Stimulated activated CD8-positive, alpha-beta memory T cell treated with anti-CD3 and anti-CD28 coated beads, Interleukin-12 subunit alpha, Interleukin-12 subunit beta, amount 100 ng/mL, for 24 hours (primary cell): ENCODE data around the gene SDHAF1.
"Not testable (repeated sequence)": the region's sequence is repeated elsewhere in the genome, so short reads cannot be mapped to it uniquely, and the experiment has no call there.

Experiments
- DNase-seq: peaks from one replicate; pipeline ENCODE4 v3.0.0-alpha.2; 2020; ENCODE audit errors: extremely low read depth

The SDHAF1 gene

GRCh38 chr19:36014012-36014924, 19.3 kb downstream of the SDHAF1 start, which contains the start of gene ALKBH6:
Gene ALKBH6 (minus strand): TSS chr19:36014213. CDS start chr19:36013397, 816 bp downstream.
- peak; percentile 100 for DNase-seq

DNA sequence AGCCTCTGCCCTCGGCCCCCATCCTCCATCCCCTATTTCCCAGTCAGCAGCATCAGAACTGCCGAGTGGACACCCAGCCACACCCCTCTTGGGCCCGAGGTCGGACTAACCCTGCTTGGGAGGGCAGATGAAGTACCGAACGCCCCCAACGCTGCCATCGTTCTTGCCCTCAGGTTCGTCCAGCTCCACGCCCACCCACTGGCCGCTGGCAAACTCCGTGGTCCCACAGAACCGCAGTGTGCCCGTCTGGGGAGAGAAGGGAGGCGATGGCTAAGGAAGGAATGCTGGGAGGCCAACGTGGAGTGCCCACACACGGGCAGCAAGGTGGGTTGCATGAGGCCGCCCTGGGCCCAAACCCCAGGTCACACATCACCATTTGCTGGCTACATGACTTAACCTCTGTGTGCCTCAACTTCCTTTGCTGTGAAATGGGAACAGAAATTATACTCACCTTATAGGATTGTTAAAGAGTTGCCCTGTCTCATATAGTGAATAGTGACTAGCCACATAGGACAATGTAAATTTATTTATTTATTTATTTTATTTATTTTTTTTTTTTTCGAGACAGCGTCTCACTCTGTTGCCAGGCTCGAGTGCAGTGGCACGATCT, 24.2 kb downstream of the SDHAF1 start:
- no peak for DNase-seq

GRCh38 chr19:36023432-36023831, 28.4 kb downstream of the SDHAF1 start:
- DNase-seq = no peak

DNA sequence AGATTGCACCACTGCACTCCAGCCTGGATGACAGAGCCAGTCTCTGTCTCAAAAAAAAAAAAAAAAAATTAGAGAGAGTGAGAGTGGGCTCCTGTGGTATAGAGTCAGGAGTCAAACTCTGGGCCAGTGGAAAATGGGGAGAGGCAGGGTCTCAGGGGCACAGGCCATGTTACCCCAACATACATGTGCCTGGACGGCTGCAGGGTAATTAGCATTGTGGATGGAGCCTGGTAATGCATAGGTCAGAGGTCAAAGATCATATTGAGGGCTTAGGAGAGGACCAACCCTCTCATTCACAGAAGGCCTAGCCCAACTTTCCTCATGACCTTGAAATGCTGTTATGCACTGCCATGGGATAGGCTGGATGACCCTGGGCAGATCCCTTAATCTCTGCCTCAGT, 30.6 kb downstream of the SDHAF1 start:
- DNase-seq = no peak

GRCh38 chr19:36026091-36026876, 31.3 kb downstream of the SDHAF1 start:
- no peak for DNase-seq

GRCh38 chr19:36027696-36028095, 32.7 kb downstream of the SDHAF1 start:
- DNase-seq = no peak

DNA sequence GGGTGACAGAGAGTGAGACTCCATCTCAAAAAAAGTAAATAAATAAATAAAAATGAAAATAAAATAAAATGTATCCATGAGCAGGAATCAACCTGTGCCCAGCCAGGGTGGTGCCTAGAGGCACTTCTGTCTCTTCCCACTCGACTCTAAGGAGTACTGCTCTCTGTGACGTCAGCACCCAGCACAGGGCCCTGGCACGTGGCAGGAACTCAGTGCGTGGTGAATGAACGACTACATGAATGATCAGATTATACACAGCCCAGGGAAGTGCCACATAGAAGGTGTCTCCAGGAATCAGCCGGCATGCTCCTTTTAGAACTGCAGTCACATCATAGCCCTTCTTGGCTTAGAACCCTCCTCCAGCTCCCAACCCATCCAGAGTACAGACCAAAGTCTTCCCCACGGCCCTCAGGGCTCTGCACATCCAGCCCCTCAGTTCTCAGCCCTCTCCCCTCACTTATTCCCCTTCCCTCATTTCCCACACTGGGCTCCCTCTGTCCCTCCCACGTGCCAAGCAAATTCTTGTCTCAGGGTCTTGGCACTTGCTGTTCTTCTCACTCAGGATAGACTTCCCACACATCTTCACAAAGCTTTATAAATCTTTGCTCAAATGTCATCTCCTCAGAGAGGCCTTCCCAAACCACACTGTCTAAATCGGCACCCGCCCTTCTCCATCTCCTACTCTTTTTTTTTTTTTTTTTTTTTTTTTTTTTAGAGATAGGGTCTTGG, 33.5 kb downstream of the SDHAF1 start:
- no peak for DNase-seq

GRCh38 chr19:36030264-36031148, 35.5 kb downstream of the SDHAF1 start:
- DNase-seq = no peak

GRCh38 chr19:36031308-36031707, 36.3 kb downstream of the SDHAF1 start:
- no peak for DNase-seq

DNA sequence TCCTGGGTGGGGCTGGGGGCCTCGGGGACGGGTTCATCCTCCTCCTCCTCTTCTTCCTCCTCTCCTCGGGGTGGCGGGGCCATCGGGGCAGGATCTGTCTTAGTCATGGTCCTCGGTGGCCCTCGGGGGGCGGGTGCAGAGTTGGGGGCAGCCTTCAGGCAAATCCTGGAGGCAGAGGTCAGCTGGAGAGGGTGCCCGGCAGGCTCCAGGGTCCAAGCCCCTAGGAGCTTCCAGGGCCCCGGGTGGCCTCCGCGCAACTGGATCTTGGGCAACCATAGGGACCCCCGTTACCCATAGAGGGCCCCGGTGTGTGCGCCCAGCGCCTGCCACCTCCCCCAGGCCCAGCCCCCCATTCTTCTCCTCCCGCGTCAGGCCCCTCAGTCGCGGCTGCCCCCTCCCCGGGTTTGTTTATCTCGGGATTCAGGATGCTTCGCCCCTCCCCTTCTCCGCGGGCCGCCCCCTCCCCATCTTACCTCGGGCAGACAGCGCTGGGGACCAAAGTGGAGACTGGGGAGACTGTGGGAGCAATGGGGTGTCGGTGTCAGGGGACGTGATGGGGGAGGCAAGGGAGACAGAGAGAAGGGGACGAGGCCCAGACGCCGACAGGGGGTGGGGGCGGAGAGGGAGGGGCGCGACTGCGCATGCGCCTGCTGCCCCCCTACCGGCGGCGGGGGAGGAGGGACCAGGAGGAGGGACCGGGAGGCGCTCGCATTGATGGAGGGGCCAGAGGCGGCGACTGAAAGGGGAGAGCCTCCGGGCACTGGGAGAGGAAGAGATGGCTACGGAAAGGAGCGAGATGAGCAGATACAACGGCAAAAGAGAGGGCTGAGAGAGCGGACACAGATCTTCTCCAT, 37.5 kb downstream of the SDHAF1 start, which contains the start of gene CLIP3:
Gene CLIP3 (minus strand): TSS at position 623 of the 854 bp plus-strand sequence. CDS start 516 bp downstream, at position 107.
- DNase-seq = no peak

- no peak for DNase-seq
Measured at GRCh38 chr19:36040495-36040894, 45.5 kb downstream of the SDHAF1 start.

DNA sequence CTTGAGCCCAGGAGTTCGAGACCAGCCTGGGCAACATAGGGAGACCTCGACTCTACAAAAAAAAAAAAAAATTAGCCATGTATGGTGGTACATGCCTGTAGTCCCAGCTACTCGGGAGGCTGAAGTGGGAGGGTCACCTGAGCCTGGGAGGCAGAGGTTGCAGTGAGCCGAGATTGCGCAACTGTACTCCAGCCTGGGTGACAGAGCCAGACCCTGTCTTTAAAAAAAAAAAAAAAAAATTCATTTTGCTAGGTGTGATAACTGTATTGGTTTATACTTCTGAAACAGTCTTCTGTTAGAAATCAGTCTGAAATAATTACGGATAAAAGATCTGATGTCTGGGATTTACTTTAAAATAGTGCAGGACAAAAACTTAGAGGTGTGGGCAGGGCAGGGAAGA, 46.1 kb downstream of the SDHAF1 start:
- not testable (repeated sequence) for DNase-seq

DNA sequence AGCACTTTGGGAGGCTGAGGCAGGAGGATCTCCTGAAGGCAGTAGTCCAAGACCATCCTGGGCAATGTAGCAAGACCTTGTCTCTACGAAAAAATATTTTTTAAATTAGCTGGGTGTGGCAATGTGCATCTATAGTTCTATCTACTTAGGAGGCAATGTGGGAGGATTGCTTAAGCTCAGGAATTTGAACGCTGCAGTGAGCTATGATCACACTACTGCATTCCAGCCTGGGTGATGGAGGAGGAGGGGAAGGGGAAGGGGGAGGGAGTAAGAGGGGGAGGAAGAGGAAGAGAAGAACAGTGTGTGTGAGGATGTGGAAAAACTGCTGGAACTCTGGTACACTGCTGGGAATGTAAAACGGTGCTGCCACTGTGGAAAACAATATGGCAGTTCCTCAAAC, 46.8 kb downstream of the SDHAF1 start:
- DNase-seq = no peak

GRCh38 chr19:36043952-36044351, 49.0 kb downstream of the SDHAF1 start:
- no peak for DNase-seq
